GM12873 (cell line): Measurements from ENCODE around the gene ACACB.

Experiments
- CTCF ChIP-seq: IDR thresholded peaks from 2 replicates; pipeline ENCODE4 v1.5.1; 2012; ENCODE audit warnings: low read depth, mild to moderate bottlenecking, moderate library complexity, low read length, control low read depth; ENCODE audit not compliant: insufficient read depth; ENCODE audit errors: missing control alignments

Gene ACACB

GRCh38 chr12:109293106-109293505 lies 176.7 kb downstream of the ACACB start:
- TF ChIP-seq CTCF, result no peak

- TF ChIP-seq CTCF, result no peak
Observed at GRCh38 chr12:109294286-109294796, 178.0 kb downstream of the ACACB start.

GRCh38 chr12:109295764-109296425 lies 179.5 kb downstream of the ACACB start:
- no peak for TF ChIP-seq CTCF

- TF ChIP-seq CTCF, result no peak
Observed at GRCh38 chr12:109296431-109296830, 180.0 kb downstream of the ACACB start.

GRCh38 chr12:109299849-109300248 lies 183.5 kb downstream of the ACACB start:
- no peak for TF ChIP-seq CTCF

GRCh38 chr12:109301643-109302168 lies 185.3 kb downstream of the ACACB start:
- no peak for TF ChIP-seq CTCF

- TF ChIP-seq CTCF, result peak; percentile 45
Observed at GRCh38 chr12:109302358-109302757, 186.0 kb downstream of the ACACB start.
